Measurements from ENCODE around the gene MMP14.
"Not testable (repeated sequence)": the region's sequence is repeated elsewhere in the genome, so short reads cannot be mapped to it uniquely, and the experiment has no call there.

Gene MMP14

DNA sequence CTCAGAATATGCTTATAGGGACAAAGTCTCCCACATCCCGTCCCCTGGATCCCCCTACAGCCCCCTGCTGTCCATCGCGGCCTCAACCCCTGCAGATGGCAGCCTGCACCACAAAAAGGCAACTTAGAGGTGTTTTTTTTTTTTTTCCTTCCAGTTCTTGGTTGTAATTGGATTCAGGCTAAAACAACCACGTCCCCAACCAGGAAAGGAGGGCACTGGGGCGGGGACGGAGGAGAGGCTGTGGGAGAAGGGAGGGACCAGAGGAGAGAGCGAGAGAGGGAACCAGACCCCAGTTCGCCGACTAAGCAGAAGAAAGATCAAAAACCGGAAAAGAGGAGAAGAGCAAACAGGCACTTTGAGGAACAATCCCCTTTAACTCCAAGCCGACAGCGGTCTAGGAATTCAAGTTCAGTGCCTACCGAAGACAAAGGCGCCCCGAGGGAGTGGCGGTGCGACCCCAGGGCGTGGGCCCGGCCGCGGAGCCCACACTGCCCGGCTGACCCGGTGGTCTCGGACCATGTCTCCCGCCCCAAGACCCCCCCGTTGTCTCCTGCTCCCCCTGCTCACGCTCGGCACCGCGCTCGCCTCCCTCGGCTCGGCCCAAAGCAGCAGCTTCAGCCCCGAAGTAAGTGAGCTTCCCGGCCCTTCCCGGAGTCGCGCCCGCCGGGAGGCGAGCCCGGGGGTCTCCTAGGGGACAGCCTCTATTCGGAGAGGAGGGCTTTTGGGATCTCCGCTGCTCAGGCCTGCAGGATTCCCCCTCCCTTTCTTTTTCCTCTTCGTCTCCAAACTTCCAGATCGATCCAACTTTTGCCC is at the start of gene MMP14:
Gene MMP14, plus strand, starts transcription at position 285 of the 813 bp plus-strand sequence. Its CDS starts 233 bp downstream, at position 518.
- no peak for DNase-seq (ENCODE audit: low read depth in 3 of 3)

- no peak for DNase-seq (ENCODE audit: low read depth in 3 of 3)
Observed at GRCh38 chr14:22786685-22787084, 49.7 kb upstream of the MMP14 start.

GRCh38 chr14:22791301-22791700 is 45.1 kb upstream of the MMP14 start:
- DNase-seq (ENCODE audit: low read depth in 3 of 3) = no peak

GRCh38 chr14:22792158-22792557 is 44.2 kb upstream of the MMP14 start:
- no peak for DNase-seq (ENCODE audit: low read depth in 3 of 3)

DNA sequence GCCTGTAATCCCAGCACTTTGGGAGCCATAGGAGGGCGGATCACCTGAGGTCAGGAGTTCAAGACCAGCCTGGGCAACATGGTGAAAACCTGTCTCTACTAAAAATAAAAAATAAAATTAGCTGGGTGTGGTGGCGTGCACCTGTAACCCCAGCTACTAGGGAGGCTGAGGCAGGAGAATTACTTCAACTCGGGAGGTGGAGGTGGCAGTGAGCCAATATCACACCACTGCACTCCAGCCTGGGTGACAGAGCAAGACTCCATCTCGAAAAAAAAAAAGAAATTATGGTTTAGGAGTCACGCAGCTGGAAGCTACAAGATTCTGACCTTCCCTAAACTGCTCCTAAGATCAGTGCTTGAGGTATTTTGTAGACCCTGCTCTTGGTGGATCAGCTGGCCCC is 42.8 kb upstream of the MMP14 start:
- DNase-seq (ENCODE audit: low read depth in 3 of 3) = not testable (repeated sequence)

DNA sequence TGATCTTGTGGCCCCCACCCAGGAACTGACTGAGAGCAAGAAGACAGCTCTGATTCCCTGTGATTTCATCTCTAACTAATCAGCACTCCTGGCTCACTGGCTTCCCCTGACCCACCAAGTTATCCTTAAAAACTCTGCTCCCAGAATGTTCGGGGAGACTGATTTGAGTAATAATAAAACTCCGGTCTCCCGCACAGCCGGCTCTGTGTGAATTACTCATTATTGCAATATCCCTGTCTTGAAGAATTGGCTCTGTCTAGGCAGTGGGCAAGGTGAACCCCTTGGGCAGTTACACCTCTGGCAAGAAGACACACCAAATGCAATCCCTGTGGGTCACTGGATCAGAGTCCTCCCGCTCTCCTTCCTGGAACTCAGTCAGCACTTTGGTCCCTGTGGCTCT is 42.4 kb upstream of the MMP14 start:
- DNase-seq (ENCODE audit: low read depth in 3 of 3) = no peak

GRCh38 chr14:22794551-22794951 is 41.8 kb upstream of the MMP14 start:
- no peak for DNase-seq (ENCODE audit: low read depth in 3 of 3)

- no peak for DNase-seq (ENCODE audit: low read depth in 3 of 3)
Observed at GRCh38 chr14:22796087-22796707, 40.2 kb upstream of the MMP14 start.

DNA sequence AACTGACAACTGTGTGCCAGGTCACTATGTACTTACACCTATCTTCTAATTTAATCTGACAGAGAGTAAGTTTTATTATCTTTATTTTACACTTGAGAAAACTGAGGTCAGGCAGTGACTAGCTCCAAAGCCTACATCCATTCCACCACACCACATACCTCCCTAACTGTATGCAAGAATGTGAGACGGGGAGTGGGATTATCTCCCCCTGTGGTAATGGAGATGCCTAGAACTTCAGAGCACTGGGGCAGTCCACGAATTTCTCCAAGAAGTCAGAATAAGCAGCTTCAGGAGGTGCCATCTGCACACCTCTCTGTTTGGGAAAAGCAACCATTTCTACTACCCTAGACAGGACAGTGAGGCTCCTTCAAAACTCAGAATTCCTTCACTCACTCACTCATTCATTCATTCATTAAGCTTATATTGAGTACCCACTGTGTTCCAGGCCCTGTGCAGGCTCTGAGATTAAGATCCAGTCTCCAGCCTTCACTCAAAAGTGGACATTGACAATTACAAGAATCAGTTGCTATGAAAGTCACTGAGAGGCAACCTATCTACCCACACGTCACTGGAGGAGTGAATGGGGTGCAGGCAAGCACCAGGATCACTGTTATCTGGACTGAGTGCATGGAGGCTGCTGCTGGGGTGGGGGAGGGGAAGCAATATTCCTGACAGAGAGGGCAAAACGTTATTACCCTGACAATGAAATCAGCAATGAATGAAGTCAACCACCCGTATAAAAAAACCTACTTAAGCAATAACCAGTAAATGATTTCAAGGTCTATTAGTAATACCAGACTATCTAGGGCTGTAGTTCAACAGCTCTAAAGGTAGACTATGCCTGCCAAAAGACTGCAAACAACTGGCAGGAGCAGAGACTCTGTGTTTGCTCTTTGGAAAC is 39.1 kb upstream of the MMP14 start:
- DNase-seq (ENCODE audit: low read depth in 3 of 3) = no peak

- no peak for DNase-seq (ENCODE audit: low read depth in 3 of 3)
Observed at GRCh38 chr14:22798528-22798927, 37.9 kb upstream of the MMP14 start.

- no peak for DNase-seq (ENCODE audit: low read depth in 3 of 3)
Observed at GRCh38 chr14:22800346-22800745, 36.0 kb upstream of the MMP14 start.

DNA sequence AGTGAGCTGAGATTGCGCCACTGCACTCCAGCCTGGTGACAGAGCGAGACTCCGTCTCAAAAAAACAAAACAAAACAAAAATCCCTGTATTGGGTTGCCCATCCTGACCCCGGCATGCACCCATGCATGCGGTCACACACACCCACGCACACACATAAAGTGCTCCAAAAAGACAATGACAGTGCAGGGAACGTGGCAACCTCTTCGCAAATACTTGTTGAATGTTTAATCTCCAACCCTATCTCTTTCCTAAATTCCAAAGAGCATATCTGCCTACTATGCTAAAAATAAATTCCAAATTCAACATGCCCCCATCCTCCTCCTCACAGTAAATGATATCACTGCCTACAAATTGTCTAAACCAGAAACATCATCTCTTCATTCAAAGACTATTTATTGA is 34.7 kb upstream of the MMP14 start:
- DNase-seq (ENCODE audit: low read depth in 3 of 3) = no peak

DNA sequence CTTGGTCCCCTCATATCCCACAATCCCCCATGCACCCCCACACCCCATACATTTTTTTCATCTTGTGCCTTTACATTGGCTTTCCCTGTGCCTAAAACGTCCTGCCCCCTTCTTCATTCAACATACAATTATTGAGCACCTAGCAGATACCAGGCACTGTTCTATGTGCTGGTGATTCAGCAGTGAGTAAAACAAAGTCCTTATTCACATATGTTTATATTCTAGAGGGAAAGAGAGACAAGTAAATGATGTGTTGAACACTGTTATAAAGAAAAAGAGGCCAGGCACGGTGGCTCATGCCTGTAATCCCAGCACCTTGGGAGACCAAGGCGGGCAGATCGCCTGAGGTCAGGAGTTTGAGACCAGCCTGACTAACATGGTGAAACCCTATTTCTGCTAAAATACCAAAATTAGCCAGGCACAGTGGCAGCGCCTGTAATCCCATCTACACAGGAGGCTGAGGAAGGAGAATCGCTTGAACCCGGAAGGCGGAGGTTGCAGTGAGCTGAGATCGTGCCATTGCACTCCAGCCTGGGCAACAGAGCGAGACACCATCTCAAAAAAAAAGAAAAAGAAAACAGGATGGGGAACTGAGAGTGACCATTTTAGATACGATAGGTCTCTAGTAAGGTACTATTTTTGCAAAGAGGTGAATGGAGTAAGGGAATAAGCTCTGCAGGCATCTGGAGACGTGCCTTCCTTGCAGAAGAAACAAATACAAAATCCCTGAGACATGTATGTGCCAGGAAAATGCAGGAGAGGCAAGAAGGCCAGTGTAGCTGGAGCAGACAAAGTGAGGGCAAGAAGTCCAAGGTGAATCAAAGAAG is 33.3 kb upstream of the MMP14 start:
- no peak for DNase-seq (ENCODE audit: low read depth in 3 of 3)

- no peak for DNase-seq (ENCODE audit: low read depth in 3 of 3)
Observed at GRCh38 chr14:22803687-22803974, 32.8 kb upstream of the MMP14 start.

DNA sequence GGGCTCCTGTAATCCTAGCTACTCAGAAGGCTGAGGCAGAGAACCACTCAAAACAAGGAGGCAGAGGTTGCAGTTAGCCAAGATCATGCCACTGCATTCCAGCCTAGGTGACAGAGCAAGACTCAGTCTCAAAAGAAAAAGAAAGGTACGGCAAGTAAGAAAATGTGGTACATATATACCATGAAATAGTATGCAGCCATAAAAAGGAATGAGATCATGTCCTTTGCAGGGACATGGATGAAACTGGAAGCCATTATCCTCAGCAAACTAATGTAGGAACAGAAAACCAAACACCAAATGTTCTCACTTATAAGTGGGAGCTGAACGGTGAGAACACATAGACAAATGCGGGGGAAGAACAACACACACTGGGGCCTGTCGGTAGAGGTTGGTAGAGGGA is 31.1 kb upstream of the MMP14 start:
- not testable (repeated sequence) for DNase-seq (ENCODE audit: low read depth in 3 of 3)

DNA sequence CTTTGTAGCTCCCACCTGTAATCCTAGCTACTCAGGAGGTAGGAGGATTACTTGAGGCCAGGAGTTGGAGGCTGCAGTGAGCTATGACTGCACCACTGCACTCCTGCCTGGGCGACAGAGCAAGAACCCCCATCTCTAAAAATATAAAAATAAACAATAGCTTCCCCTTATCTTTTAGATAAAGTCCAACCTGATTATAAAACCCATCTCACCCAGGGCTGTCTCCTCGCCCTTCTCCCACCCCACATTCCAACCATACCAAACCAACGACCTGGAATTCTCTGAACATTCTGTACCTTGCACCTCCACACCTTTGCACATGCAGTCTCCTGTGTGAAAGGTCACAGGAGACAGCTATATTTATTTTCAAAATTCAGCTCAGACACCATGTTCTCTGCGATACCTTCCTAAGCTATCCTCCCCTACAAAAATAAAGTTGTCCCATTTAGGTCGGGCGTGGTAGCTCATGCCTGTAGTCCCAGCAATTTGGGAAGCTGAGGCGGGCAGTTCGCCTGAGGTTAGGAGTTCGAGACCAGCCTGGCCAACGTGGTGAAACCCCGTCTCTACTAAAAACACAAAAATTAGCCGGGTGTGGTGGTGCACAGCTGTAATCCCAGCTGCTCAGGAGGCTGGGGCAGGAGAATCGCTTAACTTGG is 28.8 kb upstream of the MMP14 start:
- DNase-seq (ENCODE audit: low read depth in 3 of 3) = no peak

DNA sequence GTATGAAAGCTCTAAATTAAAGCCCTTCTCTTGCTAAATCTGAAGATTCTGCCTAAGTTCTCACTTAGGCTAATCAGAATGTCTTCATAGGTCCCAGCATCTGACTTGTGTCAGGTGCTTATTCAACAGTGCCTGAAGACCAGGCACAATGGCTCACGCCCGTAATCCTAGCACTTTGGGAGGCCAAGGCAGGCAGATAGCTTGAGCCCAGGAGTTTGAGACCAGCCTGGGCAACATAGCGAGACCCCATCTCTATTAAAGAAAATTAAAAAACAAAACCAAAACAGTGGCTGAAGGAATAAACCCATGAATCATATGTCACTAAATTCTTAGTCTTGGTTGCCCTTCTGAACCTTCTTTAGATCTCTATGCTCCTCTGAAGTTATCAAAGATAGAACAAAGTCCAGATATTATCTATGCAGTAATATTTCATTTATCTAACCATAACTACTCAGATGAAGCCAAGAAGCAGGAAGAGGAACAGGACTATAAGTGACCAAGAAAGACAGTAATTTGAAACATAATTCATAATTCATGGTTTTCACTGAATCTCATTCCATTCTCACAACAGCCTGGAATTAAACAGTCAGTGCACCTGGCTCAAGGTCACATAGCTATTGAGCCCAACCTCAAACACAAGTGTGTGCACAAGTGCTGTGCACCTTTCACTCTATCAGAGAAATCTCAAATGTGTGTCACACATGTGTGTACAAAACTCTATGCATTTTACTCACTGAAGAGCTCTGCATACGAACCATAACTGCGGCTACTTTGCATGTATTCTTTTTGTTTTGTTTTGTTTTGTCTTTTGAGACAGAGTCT is 27.8 kb upstream of the MMP14 start:
- no peak for DNase-seq (ENCODE audit: low read depth in 3 of 3)

DNA sequence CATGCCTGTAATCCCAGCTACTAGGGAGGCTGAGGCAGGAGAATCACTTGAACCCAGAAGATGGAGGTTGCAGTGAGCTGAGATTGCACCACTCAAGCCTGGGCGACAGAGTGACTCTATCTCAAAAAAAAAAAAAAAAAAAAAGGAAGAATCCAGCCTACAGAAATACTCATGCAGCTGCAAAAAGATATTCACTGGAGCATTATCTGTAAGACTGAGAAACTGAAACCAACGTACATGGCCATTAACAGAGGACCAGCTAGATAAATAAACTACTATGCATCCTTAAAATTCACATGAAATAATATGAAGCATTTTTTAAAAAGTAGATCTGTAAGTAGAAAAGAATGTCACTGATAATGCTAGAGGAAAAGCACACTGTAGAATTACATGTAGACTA is 24.7 kb upstream of the MMP14 start:
- DNase-seq (ENCODE audit: low read depth in 3 of 3) = no peak

DNA sequence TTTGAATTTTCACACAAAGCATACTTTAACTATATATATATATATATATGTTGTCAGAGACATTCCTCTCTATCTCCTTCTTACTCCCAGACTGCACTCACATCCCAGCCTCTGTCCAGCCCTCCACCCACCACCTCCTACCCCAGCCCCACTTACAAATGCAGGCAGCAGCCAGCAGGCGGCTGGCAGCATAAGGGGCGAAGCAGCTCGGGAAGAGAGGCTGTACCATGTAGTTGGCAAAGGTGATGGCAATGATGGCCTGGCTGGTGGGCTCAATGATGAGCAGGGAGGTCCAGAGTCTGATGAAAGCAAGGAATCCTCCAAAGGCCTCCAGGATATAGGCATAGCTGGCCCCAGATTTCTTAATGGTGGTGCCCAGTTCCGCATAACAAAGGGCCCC is 23.6 kb upstream of the MMP14 start:
- no peak for DNase-seq (ENCODE audit: low read depth in 3 of 3)

GRCh38 chr14:22813145-22813544 is 23.2 kb upstream of the MMP14 start:
- DNase-seq (ENCODE audit: low read depth in 3 of 3) = no peak
